GM20000 (cell line): ENCODE data around the gene NASP.

Experiments
- DNase-seq: peaks from one replicate; pipeline ENCODE4 v3.0.0; 2012; ENCODE audit warnings: low spot score
- TF ChIP-seq, protein P1 (sequence below): IDR thresholded peaks from 2 replicates; pipeline ENCODE4 v1.5.1; 2012; ENCODE audit warnings: mild to moderate bottlenecking, control low read depth; ENCODE audit errors: extremely low read depth, missing control alignments

Gene NASP

DNA sequence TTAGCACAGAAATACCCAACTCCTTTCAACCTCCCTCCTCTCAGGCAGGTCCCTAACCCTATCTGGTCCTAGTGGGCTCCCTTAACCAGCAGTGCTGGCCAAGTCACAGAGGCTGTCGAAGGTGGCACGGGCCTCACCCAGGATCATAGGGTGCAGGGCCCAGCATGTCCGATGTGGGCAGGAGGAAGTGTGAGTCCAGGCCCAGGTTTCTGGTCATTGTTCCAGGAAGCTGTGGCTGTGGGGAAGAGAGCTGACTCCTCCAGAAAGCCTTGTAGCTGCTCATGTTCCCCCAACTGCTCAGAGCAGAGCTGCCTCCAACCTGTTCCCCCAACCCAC, 37.6 kb downstream of the NASP start:
- DNase-seq: peak; percentile 34
- TF ChIP-seq, protein P1, sequence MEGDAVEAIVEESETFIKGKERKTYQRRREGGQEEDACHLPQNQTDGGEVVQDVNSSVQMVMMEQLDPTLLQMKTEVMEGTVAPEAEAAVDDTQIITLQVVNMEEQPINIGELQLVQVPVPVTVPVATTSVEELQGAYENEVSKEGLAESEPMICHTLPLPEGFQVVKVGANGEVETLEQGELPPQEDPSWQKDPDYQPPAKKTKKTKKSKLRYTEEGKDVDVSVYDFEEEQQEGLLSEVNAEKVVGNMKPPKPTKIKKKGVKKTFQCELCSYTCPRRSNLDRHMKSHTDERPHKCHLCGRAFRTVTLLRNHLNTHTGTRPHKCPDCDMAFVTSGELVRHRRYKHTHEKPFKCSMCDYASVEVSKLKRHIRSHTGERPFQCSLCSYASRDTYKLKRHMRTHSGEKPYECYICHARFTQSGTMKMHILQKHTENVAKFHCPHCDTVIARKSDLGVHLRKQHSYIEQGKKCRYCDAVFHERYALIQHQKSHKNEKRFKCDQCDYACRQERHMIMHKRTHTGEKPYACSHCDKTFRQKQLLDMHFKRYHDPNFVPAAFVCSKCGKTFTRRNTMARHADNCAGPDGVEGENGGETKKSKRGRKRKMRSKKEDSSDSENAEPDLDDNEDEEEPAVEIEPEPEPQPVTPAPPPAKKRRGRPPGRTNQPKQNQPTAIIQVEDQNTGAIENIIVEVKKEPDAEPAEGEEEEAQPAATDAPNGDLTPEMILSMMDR: no peak

DNA sequence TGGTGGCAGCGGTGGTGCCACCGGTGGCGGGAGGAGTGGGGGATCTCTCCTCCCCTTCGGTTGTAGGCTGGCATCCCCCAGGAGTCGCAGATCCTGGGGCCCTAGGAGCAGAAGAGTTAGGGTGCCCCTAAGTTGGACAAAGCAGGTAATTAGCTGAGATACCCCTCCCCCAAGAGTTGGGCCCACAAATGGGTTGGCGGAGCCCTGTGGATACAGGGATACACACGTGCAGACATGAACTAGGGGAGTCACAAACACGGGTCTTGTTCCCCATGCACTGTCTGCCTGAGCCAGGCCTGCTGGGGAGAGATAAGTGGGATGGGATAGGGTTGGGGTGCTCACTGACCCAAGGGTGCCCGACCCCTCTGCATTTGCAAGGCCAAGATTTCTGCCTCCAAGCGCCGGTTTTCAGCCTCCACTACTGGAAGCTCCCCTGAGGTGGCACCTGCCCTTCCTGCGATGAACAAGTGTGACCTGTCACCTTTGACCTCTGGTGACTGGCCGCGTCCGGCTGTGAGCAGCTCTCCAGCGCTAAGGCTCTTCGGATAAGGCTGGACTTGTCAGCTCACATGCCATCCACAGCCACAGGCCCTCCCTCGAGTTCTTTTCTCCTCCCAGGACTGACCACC, 38.2 kb downstream of the NASP start:
- DNase-seq: no peak
- TF ChIP-seq, protein P1: no peak

DNA sequence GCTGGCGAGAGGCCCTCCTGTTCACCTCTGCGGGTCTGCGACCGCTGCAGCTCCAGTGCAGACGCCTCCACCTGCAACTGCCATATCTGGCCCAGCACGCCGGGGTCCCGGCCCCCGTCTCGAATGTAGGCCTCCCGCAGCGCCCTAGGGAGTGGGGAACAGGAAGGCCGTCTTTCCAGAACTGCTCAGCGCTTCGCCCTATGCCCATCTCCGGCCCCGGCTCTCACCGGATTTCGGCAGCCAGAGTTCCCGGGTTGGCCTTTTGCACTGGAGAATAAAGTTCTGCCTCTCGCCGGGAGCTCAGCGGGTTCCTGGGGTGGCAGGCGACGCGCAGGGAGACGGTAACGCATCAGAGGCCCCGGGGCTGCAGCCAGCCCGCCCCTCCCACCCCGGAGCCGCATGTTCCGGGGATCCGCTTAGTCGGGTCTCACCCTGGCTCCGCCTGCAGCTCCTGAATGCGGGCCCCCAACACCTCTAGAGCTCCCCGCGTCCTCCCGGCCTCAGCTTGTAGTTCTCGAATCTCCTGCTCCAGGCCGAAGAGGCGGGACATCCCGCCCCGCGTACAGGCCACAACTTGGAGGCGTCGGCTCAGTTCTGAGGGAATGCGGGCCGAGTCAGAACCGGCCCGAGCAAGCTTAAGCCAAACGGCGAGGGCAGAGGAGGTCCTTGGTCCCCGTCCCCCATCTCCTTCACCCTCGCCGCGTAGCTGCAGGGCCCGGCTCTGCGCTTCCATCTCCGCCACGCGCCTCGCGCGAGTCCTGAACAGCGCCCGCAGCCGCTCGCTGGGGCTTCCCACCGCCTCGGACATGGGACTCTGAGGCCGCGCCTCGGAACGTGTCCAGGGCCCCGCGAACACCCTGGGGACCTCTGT, 38.9 kb downstream of the NASP start:
- no peak for DNase-seq
- TF ChIP-seq, protein P1: no peak

DNA sequence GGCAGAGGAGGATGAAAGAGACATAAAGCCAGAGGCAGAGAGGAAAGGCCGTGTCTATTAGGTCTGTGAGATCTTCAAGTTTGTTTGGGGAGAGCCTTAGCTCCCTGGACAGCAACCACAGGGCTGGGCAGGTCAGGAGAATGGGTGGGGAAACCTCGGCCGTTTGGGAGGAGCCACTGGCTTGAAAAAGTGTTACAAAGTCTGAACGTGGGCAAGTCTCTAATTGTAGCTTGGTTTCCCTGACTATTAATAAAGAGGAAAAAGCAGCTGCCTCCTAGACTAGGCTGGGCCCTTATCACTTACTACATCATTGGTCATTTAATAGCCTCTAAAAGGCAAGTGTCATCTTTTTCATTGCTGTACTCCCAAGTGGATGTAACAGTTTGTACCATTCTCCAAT, 40.1 kb downstream of the NASP start, which contains the start of gene CCDC17:
TSS of gene CCDC17 (minus strand) at position 83 of the 400 bp plus-strand sequence. CDS start 145 bp downstream, outside the sequence.
- no peak for DNase-seq
- TF ChIP-seq, protein P1: no peak

DNA sequence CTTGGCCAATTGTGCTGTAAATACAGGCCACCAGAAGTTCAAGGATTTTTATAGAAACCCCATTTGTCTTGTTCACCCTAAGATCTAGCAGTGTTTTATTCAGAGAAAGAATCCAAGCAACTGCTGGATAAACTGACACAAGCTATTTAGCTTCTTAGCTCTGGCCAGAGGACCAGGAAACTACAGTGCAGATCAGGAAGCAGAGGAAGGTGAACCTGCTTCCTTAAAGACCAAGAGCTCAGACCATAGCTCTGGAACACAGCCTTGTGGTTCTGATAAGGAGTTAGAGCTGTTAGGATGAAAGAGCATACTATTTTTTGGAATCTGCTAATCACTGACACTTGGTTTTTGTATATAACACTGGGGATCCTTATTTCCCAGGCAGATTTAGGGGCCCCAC, 45.2 kb downstream of the NASP start:
- DNase-seq: no peak
- TF ChIP-seq, protein P1: no peak

DNA sequence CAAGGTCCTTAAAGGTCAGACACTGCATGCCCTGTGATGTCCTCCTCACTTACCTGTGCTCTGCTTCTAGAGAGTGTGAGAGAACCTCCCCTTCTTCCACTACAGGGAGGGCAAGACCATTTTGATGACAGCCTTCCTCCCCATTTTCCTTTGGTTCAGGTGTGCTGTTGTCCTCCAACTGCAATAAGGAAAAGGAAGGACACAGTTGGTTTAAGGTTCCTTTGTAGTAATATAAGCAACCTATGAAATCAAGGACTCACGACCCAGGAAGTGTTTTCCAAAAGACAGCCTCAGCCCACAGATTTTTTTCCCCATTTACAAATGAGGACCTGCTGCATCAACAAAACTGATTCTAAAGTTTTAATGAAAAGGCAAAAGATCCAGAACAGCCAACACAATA, 46.6 kb downstream of the NASP start:
- DNase-seq: no peak
- TF ChIP-seq, protein P1: no peak

DNA sequence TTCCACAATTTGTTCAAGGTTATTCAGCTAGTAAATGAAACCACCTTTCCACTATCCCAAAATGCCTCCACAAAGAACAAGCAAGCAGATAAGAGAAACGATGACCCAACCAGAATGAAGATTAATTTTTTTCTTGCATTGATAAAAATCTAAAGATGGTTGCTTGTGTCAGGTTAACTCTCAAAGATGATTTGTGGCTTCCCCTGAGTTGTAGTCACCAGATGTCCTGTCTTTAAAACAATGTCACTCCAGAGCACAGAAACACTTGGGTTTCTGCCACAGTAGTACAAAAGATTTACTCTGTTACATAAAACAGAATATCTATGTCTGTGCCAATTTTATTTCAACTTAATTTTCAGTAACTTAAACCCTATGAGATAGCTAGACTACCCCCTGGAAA, 51.4 kb downstream of the NASP start:
- TF ChIP-seq, protein P1: no peak
- DNase-seq: no peak
